HL-60 (cell line): Measurements from ENCODE around the gene NCBP3.

ENCODE experiments used
- DNase-seq, 2 experiments: peaks; one replicate each; pipeline ENCODE4 v3.0.0-alpha.2; 2010 to 2020; ENCODE audit warnings: low read depth in 1 of 2, low spot score in 1 of 2
- H3K27ac ChIP-seq: fragments of 250-450 bp; sonication (Bioruptor Pico); replicated peaks from 2 replicates; pipeline ENCODE4 v1.5.1; 2020; ENCODE audit warnings: mild to moderate bottlenecking, moderate library complexity
- H3K27me3 ChIP-seq: fragments of 250-450 bp; sonication (Bioruptor Pico); 2 replicates; pipeline ENCODE4 v1.5.1; 2021; ENCODE audit warnings: mild to moderate bottlenecking, moderate library complexity; ENCODE audit not compliant: insufficient read depth, poor library complexity, severe bottlenecking
- H3K4me3 ChIP-seq: replicated peaks from 2 replicates; pipeline ENCODE4 v1.5.1; 2011; ENCODE audit warnings: mild to moderate bottlenecking, control low read depth, low read length; ENCODE audit not compliant: insufficient read depth
- CTCF ChIP-seq: IDR thresholded peaks from one replicate; pipeline ENCODE4 v1.5.1; 2011; ENCODE audit warnings: low read length, control low read depth, inconsistent platforms; ENCODE audit not compliant: insufficient read depth
- GABPA ChIP-seq: IDR thresholded peaks from 2 replicates; pipeline ENCODE4 v1.6.1; 2012; ENCODE audit warnings: low read depth
- POLR2AphosphoS5 ChIP-seq: IDR thresholded peaks from 2 replicates; pipeline ENCODE4 v1.6.1; 2012; ENCODE audit warnings: low read depth
- SPI1 ChIP-seq: IDR thresholded peaks from 2 replicates; pipeline ENCODE4 v1.6.1; 2012; ENCODE audit warnings: low read depth, mild to moderate bottlenecking, borderline replicate concordance
- TF ChIP-seq, protein P1 (sequence below): IDR thresholded peaks from 2 replicates; pipeline ENCODE4 v1.6.1; 2012; ENCODE audit warnings: low read depth; ENCODE audit not compliant: insufficient replicate concordance

Gene NCBP3

GRCh38 chr17:3879591-3880417, 33.8 kb upstream of the NCBP3 start:
- no peak overlapping the region for H3K27ac ChIP-seq
- H3K27me3 ChIP-seq: no peaks in the 10 kb centered on the region
- TF ChIP-seq, protein P1, sequence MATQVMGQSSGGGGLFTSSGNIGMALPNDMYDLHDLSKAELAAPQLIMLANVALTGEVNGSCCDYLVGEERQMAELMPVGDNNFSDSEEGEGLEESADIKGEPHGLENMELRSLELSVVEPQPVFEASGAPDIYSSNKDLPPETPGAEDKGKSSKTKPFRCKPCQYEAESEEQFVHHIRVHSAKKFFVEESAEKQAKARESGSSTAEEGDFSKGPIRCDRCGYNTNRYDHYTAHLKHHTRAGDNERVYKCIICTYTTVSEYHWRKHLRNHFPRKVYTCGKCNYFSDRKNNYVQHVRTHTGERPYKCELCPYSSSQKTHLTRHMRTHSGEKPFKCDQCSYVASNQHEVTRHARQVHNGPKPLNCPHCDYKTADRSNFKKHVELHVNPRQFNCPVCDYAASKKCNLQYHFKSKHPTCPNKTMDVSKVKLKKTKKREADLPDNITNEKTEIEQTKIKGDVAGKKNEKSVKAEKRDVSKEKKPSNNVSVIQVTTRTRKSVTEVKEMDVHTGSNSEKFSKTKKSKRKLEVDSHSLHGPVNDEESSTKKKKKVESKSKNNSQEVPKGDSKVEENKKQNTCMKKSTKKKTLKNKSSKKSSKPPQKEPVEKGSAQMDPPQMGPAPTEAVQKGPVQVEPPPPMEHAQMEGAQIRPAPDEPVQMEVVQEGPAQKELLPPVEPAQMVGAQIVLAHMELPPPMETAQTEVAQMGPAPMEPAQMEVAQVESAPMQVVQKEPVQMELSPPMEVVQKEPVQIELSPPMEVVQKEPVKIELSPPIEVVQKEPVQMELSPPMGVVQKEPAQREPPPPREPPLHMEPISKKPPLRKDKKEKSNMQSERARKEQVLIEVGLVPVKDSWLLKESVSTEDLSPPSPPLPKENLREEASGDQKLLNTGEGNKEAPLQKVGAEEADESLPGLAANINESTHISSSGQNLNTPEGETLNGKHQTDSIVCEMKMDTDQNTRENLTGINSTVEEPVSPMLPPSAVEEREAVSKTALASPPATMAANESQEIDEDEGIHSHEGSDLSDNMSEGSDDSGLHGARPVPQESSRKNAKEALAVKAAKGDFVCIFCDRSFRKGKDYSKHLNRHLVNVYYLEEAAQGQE: no peak
- no peak for TF ChIP-seq SPI1
- no peak for TF ChIP-seq CTCF
- TF ChIP-seq POLR2AphosphoS5: no peak
- no peak for TF ChIP-seq GABPA
- no peak overlapping the region for H3K4me3 ChIP-seq
- no peak for DNase-seq

- no peak overlapping the region for H3K27ac ChIP-seq
- TF ChIP-seq SPI1: no peak
- TF ChIP-seq, protein P1: no peak
- no peak for TF ChIP-seq GABPA
- TF ChIP-seq CTCF: no peak
- no peak for TF ChIP-seq POLR2AphosphoS5
- DNase-seq: no peak
- no peaks in the 10 kb centered on the region for H3K27me3 ChIP-seq
- no peak overlapping the region for H3K4me3 ChIP-seq
Observed at GRCh38 chr17:3879186-3879585, 33.1 kb upstream of the NCBP3 start.

DNA sequence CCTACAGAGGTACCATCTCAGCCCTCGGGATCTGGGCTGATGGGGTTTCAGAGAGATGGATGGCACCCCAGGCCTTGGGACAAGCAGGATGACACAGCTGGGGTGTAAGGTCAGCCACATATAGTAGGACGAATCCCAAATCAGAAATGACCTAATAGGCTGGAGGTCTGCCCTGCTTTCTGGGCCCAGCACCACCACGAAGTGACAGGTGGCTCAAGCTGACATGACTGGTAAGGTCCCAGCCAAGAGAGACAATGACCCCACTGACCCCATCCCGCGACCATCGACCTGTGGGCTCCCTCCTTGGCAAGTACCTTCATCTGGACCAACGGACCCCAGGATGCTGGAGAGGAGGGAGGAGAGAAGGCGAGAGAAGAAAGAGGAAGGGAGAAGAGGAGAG, 31.2 kb upstream of the NCBP3 start:
- TF ChIP-seq, protein P1: no peak
- TF ChIP-seq POLR2AphosphoS5: no peak
- TF ChIP-seq CTCF: no peak
- no peak for TF ChIP-seq SPI1
- no peak for TF ChIP-seq GABPA
- H3K27me3 ChIP-seq: no peaks in the 10 kb centered on the region

More for the DNA sequence above, 31.2 kb upstream of the NCBP3 start:
- no peak for DNase-seq
- Histone ChIP-seq H3K27ac (no peak overlapping the region), H3K4me3 (no peak overlapping the region)
